HG03103 (cell line): ENCODE data around the gene TRMT11.
"Not testable (repeated sequence)": the region's sequence is repeated elsewhere in the genome, so short reads cannot be mapped to it uniquely, and the experiment has no call there.

ENCODE experiments used
- ATAC-seq: cut with Tn5 transposase; IDR thresholded peaks from one replicate; pipeline ENCODE4 v1.9.1; 2021; ENCODE audit warnings: low read depth; ENCODE audit not compliant: unreplicated experiment

TRMT11 gene

GRCh38 chr6:125955973-125956372 is 30.4 kb upstream of the TRMT11 start:
- no peak for ATAC-seq

GRCh38 chr6:125956506-125957390 is 29.6 kb upstream of the TRMT11 start, which contains the start of gene HINT3:
Gene HINT3, plus strand, starts transcription at chr6:125956770. Its CDS starts 208 bp downstream, at chr6:125956978.
- ATAC-seq, result peak; percentile 86

- ATAC-seq, result no peak
These were observed 29.0 kb upstream of the TRMT11 start for GRCh38 chr6:125957391-125957693.

- ATAC-seq, result no peak
These were observed 28.5 kb upstream of the TRMT11 start for GRCh38 chr6:125957845-125958244.

- no peak for ATAC-seq
These were observed 27.3 kb upstream of the TRMT11 start for GRCh38 chr6:125959041-125959440.

- no peak for ATAC-seq
These were observed 25.2 kb upstream of the TRMT11 start for GRCh38 chr6:125961117-125961516.

GRCh38 chr6:125962900-125963497 is 23.3 kb upstream of the TRMT11 start:
- ATAC-seq, result no peak

- no peak for ATAC-seq
These were observed 22.5 kb upstream of the TRMT11 start for GRCh38 chr6:125963817-125964216.

- no peak for ATAC-seq
These were observed 19.8 kb upstream of the TRMT11 start for GRCh38 chr6:125966569-125966968.

GRCh38 chr6:125968493-125968892 is 17.8 kb upstream of the TRMT11 start:
- ATAC-seq, result no peak

- ATAC-seq, result no peak
These were observed 15.6 kb upstream of the TRMT11 start for GRCh38 chr6:125970760-125971159.

- ATAC-seq, result not testable (repeated sequence)
These were observed 13.9 kb upstream of the TRMT11 start for GRCh38 chr6:125972478-125972877.

GRCh38 chr6:125974214-125974866 is 12.0 kb upstream of the TRMT11 start:
- ATAC-seq, result peak; percentile 80

GRCh38 chr6:125979101-125979500 is 7.2 kb upstream of the TRMT11 start:
- ATAC-seq, result no peak

- no peak for ATAC-seq
These were observed 4.7 kb upstream of the TRMT11 start for GRCh38 chr6:125981571-125982185.

- no peak for ATAC-seq
These were observed 2.9 kb upstream of the TRMT11 start for GRCh38 chr6:125983246-125983945.

GRCh38 chr6:125984311-125984710 is 2.0 kb upstream of the TRMT11 start:
- no peak for ATAC-seq

- no peak for ATAC-seq
These were observed 818 bp upstream of the TRMT11 start for GRCh38 chr6:125985522-125985921.

- ATAC-seq, result no peak
These were observed 400 bp upstream of the TRMT11 start for GRCh38 chr6:125985979-125986300.

- peak; percentile 30 for ATAC-seq
These were observed 782 bp downstream of the TRMT11 start for GRCh38 chr6:125987026-125987617.
